ENCODE measurements around the gene L1TD1.

DNA sequence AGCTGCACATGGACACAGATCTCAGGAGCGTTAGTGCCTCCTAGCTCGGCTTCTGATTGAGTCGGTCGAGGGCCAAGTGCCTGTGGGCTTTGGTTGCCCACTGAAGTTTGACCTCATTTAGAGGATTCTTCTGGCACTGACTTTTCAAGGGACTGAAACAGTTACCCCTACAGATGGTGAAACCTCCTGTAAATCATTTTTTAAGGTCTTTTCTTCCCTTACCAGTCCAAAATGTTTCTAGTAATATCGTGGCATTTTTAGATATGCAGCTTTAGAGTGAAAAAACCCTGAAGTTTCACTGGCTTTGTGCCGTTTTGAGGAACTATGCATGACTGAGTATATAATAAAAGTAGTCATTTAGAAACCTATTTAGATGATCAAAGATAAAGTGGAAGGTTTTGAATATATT is 34.7 kb upstream of the L1TD1 start:
- TF ChIP-seq, protein P1, sequence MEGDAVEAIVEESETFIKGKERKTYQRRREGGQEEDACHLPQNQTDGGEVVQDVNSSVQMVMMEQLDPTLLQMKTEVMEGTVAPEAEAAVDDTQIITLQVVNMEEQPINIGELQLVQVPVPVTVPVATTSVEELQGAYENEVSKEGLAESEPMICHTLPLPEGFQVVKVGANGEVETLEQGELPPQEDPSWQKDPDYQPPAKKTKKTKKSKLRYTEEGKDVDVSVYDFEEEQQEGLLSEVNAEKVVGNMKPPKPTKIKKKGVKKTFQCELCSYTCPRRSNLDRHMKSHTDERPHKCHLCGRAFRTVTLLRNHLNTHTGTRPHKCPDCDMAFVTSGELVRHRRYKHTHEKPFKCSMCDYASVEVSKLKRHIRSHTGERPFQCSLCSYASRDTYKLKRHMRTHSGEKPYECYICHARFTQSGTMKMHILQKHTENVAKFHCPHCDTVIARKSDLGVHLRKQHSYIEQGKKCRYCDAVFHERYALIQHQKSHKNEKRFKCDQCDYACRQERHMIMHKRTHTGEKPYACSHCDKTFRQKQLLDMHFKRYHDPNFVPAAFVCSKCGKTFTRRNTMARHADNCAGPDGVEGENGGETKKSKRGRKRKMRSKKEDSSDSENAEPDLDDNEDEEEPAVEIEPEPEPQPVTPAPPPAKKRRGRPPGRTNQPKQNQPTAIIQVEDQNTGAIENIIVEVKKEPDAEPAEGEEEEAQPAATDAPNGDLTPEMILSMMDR (IDR thresholded peaks at IDR 0.05; ENCODE audit: extremely low read depth in 1 of 2, insufficient read depth in 1 of 2, low read depth in 1 of 2, low read length in 2 of 2) = no peak
- TF ChIP-seq POLR2AphosphoS5 (IDR thresholded peaks at IDR 0.05; ENCODE audit: insufficient read depth, low read depth, low read length) = no peak
- no peak for TF ChIP-seq EZH2 (IDR thresholded peaks at IDR 0.05; ENCODE audit: borderline replicate concordance, low read depth, low read length, severe bottlenecking)
- TF ChIP-seq JUN (IDR thresholded peaks at IDR 0.05; ENCODE audit: borderline replicate concordance, insufficient read depth, insufficient read length, low read depth) = no peak
- TF ChIP-seq POLR2A (IDR thresholded peaks at IDR 0.05; ENCODE audit: low read depth, low read length) = no peak
- no peak for TF ChIP-seq MYC (IDR thresholded peaks at IDR 0.05; ENCODE audit: low read depth, low read length)
- TF ChIP-seq, protein P2, sequence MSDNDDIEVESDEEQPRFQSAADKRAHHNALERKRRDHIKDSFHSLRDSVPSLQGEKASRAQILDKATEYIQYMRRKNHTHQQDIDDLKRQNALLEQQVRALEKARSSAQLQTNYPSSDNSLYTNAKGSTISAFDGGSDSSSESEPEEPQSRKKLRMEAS (IDR thresholded peaks at IDR 0.05; ENCODE audit: insufficient read depth, insufficient read length) = no peak
- no peak for TF ChIP-seq GATA2 (IDR thresholded peaks at IDR 0.05; ENCODE audit: insufficient read depth, insufficient read length, low read depth, low read length)
